HL-60/S4 (cell line): Measurements from ENCODE around the gene SNX9.
"Not testable (repeated sequence)": the region's sequence is repeated elsewhere in the genome, so short reads cannot be mapped to it uniquely, and the experiment has no call there.

Experiments
- in situ Hi-C: fragments of 300-500 bp; cut with MboI; formaldehyde crosslinking; loops from 2 replicates; pipeline ENCODE4 v1.14.3; 2022; ENCODE audit warnings: low sequenced_read_pairs

The SNX9 gene

GRCh38 chr6:157907651-157908050, 84.6 kb downstream of the SNX9 start:
- in situ Hi-C loops: no loop called here

- in situ Hi-C loops: no loop called here
These were observed 85.6 kb downstream of the SNX9 start for GRCh38 chr6:157908369-157909281.

- in situ Hi-C loops: no loop called here
These were observed 86.2 kb downstream of the SNX9 start for GRCh38 chr6:157909282-157909664.

- in situ Hi-C loops: no loop called here
These were observed 88.2 kb downstream of the SNX9 start for GRCh38 chr6:157911278-157911677.

- in situ Hi-C loops: no loop called here
These were observed 88.7 kb downstream of the SNX9 start for GRCh38 chr6:157911786-157912185.

GRCh38 chr6:157912326-157912725, 89.3 kb downstream of the SNX9 start:
- in situ Hi-C loops: no loop called here

GRCh38 chr6:157921685-157922367, 98.8 kb downstream of the SNX9 start:
- in situ Hi-C loops: no loop called here

- in situ Hi-C loops: no loop called here
These were observed 102.7 kb downstream of the SNX9 start for GRCh38 chr6:157925771-157926170.

- in situ Hi-C loops: no loop called here
These were observed 104.0 kb downstream of the SNX9 start for GRCh38 chr6:157927011-157927410.

GRCh38 chr6:157928428-157928827, 105.4 kb downstream of the SNX9 start:
- in situ Hi-C loops: no loop called here

- in situ Hi-C loops: no loop called here
These were observed 106.0 kb downstream of the SNX9 start for GRCh38 chr6:157929076-157929475.

- in situ Hi-C loops: no loop called here
These were observed 106.8 kb downstream of the SNX9 start for GRCh38 chr6:157929765-157930319.

GRCh38 chr6:157935786-157936185, 112.7 kb downstream of the SNX9 start:
- in situ Hi-C loops: no loop called here

GRCh38 chr6:157937318-157937717, 114.3 kb downstream of the SNX9 start:
- in situ Hi-C loops: no loop called here

GRCh38 chr6:157937916-157938315, 114.9 kb downstream of the SNX9 start:
- in situ Hi-C loops: no loop called here

GRCh38 chr6:157940375-157941036, 117.5 kb downstream of the SNX9 start:
- in situ Hi-C loops: not testable (repeated sequence)

GRCh38 chr6:157941101-157941863, 118.2 kb downstream of the SNX9 start:
- in situ Hi-C loops: no loop called here

GRCh38 chr6:157942351-157942750, 119.3 kb downstream of the SNX9 start:
- in situ Hi-C loops: no loop called here

- in situ Hi-C loops: no loop called here
These were observed 120.4 kb downstream of the SNX9 start for GRCh38 chr6:157943249-157943963.

- in situ Hi-C loops: no loop called here
These were observed 120.9 kb downstream of the SNX9 start for GRCh38 chr6:157943964-157944283.
